Activated T-helper 2 cell treated with anti-CD3 and anti-CD28 coated beads, Interferon-gamma antibody, Interleukin-2, Interleukin-4, amounts not matched to agents 10 μg/mL and 5 μg/mL and 100 μg/mL, durations not matched to agents 14 hours and 24 hours and 36 hours (primary cell): ENCODE results near the gene ACACA. TPM values are rescaled to one million over a fixed set of nuclear protein-coding genes. Genes with fewer than 3 reads are reported as not detected.

Experiments
- DNase-seq: peaks from one replicate; pipeline ENCODE4 v3.0.0; 2021; ENCODE audit warnings: low spot score
- H3K27ac Mint-ChIP-seq: one replicate; pipeline ENCODE4 v1.8.0; 2021; ENCODE audit warnings: mixed read lengths
- H3K27me3 Mint-ChIP-seq: one replicate; pipeline ENCODE4 v1.8.0; 2021; ENCODE audit warnings: low read depth, mixed read lengths
- H3K36me3 Mint-ChIP-seq: one replicate; pipeline ENCODE4 v1.8.0; 2021; ENCODE audit warnings: low read depth, mixed read lengths
- H3K4me1 Mint-ChIP-seq: one replicate; pipeline ENCODE4 v1.8.0; 2021; ENCODE audit warnings: low read depth, mixed read lengths
- H3K4me3 Mint-ChIP-seq: one replicate; pipeline ENCODE4 v1.8.0; 2021; ENCODE audit warnings: low read depth, mild to moderate bottlenecking, moderate library complexity, mixed read lengths
- H3K9me3 Mint-ChIP-seq: one replicate; pipeline ENCODE4 v1.8.0; 2021; ENCODE audit warnings: mixed read lengths
- intact Hi-C: fragments of 100-400 bp; cut with micrococcal nuclease; formaldehyde crosslinking; loops from one replicate; pipeline ENCODE4 v1.15.1; 2023
- total RNA-seq: library from RNA; stranded (reverse); gene quantifications from 2 replicates; pipeline ENCODE4 v1.2.3, GENCODE V29; 2022

ACACA gene
- total RNA-seq, 1 donor from 2014 or later = 109 TPM

GRCh38 chr17:37064956-37065355, 341.7 kb downstream of the ACACA start:
- H3K9me3 Mint-ChIP-seq = no peaks in the 10 kb centered on the region
- no peak overlapping the region for H3K27ac Mint-ChIP-seq

GRCh38 chr17:37064206-37064605, 342.4 kb downstream of the ACACA start:
- intact Hi-C loops = no loop called here
- H3K36me3 Mint-ChIP-seq = no peaks in the 10 kb centered on the region
- no peaks in the 10 kb centered on the region for H3K4me1 Mint-ChIP-seq
- peaks cover 23% of the 10 kb centered on the region for H3K27me3 Mint-ChIP-seq
- no peaks in the 10 kb centered on the region for H3K9me3 Mint-ChIP-seq
- H3K27ac Mint-ChIP-seq = no peak overlapping the region
- H3K4me3 Mint-ChIP-seq = no peak overlapping the region
- no peak for DNase-seq

More at GRCh38 chr17:37064956-37065355, 341.7 kb downstream of the ACACA start:
- no peak for DNase-seq
- Mint-ChIP-seq H3K36me3 (no peaks in the 10 kb centered on the region), H3K4me1 (no peaks in the 10 kb centered on the region), H3K27me3 (peaks cover 23% of the 10 kb centered on the region), H3K4me3 (no peak overlapping the region)
- intact Hi-C loops = no loop called here

GRCh38 chr17:37062021-37062420, 344.6 kb downstream of the ACACA start:
- Mint-ChIP-seq H3K4me3 (no peak overlapping the region), H3K27me3 (peaks cover 10% of the 10 kb centered on the region), H3K4me1 (no peaks in the 10 kb centered on the region), H3K9me3 (no peaks in the 10 kb centered on the region), H3K27ac (no peak overlapping the region), H3K36me3 (peaks cover 7% of the 10 kb centered on the region)
- no peak for DNase-seq
- intact Hi-C loops = no loop called here

- Mint-ChIP-seq H3K4me3 (no peak overlapping the region), H3K27ac (no peak overlapping the region), H3K36me3 (peaks cover 17% of the 10 kb centered on the region), H3K9me3 (no peaks in the 10 kb centered on the region), H3K27me3 (peaks cover 5% of the 10 kb centered on the region), H3K4me1 (no peaks in the 10 kb centered on the region)
- no peak for DNase-seq
- intact Hi-C loops = no loop called here
Observed at GRCh38 chr17:37060928-37061327, 345.7 kb downstream of the ACACA start.

GRCh38 chr17:37060094-37060493, 346.5 kb downstream of the ACACA start:
- Mint-ChIP-seq H3K4me3 (no peak overlapping the region), H3K27ac (no peak overlapping the region), H3K36me3 (peaks cover 17% of the 10 kb centered on the region), H3K4me1 (no peaks in the 10 kb centered on the region), H3K27me3 (peaks cover 5% of the 10 kb centered on the region), H3K9me3 (no peaks in the 10 kb centered on the region)
- intact Hi-C loops = no loop called here
- no peak for DNase-seq

- intact Hi-C loops = no loop called here
- DNase-seq = no peak
- Mint-ChIP-seq H3K27me3 (peaks cover 5% of the 10 kb centered on the region), H3K4me1 (no peaks in the 10 kb centered on the region), H3K4me3 (no peak overlapping the region), H3K27ac (no peak overlapping the region), H3K36me3 (peaks cover 17% of the 10 kb centered on the region), H3K9me3 (no peaks in the 10 kb centered on the region)
Observed at GRCh38 chr17:37059493-37059892, 347.1 kb downstream of the ACACA start.

GRCh38 chr17:37056622-37057021, 350.0 kb downstream of the ACACA start:
- H3K4me1 Mint-ChIP-seq = no peaks in the 10 kb centered on the region
- no peak for DNase-seq
- H3K9me3 Mint-ChIP-seq = no peaks in the 10 kb centered on the region
- no peaks in the 10 kb centered on the region for H3K27me3 Mint-ChIP-seq
- peaks cover 24% of the 10 kb centered on the region for H3K36me3 Mint-ChIP-seq
- H3K27ac Mint-ChIP-seq = no peak overlapping the region
- no peak overlapping the region for H3K4me3 Mint-ChIP-seq
- intact Hi-C loops = no loop called here

GRCh38 chr17:37054894-37055293, 351.7 kb downstream of the ACACA start:
- Mint-ChIP-seq H3K36me3 (peaks cover 24% of the 10 kb centered on the region), H3K4me3 (no peak overlapping the region), H3K9me3 (no peaks in the 10 kb centered on the region), H3K4me1 (no peaks in the 10 kb centered on the region), H3K27ac (no peak overlapping the region), H3K27me3 (no peaks in the 10 kb centered on the region)
- intact Hi-C loops = no loop called here
- no peak for DNase-seq

GRCh38 chr17:37052450-37052849, 354.2 kb downstream of the ACACA start:
- H3K9me3 Mint-ChIP-seq = no peaks in the 10 kb centered on the region
- intact Hi-C loops = no loop called here
- H3K4me3 Mint-ChIP-seq = no peak overlapping the region
- DNase-seq = no peak
- H3K36me3 Mint-ChIP-seq = peaks cover 25% of the 10 kb centered on the region
- no peaks in the 10 kb centered on the region for H3K27me3 Mint-ChIP-seq
- H3K4me1 Mint-ChIP-seq = peaks cover 6% of the 10 kb centered on the region
- H3K27ac Mint-ChIP-seq = no peak overlapping the region

GRCh38 chr17:37051833-37052232, 354.8 kb downstream of the ACACA start:
- intact Hi-C loops = no loop called here
- Mint-ChIP-seq H3K4me1 (peaks cover 7% of the 10 kb centered on the region), H3K4me3 (no peak overlapping the region), H3K27ac (no peak overlapping the region), H3K27me3 (no peaks in the 10 kb centered on the region), H3K36me3 (peaks cover 20% of the 10 kb centered on the region), H3K9me3 (no peaks in the 10 kb centered on the region)
- no peak for DNase-seq

- no peak overlapping the region for H3K4me3 Mint-ChIP-seq
- no peak for DNase-seq
- H3K4me1 Mint-ChIP-seq = peaks cover 7% of the 10 kb centered on the region
- peaks cover 16% of the 10 kb centered on the region for H3K36me3 Mint-ChIP-seq
- intact Hi-C loops = no loop called here
- no peaks in the 10 kb centered on the region for H3K27me3 Mint-ChIP-seq
- H3K9me3 Mint-ChIP-seq = no peaks in the 10 kb centered on the region
- no peak overlapping the region for H3K27ac Mint-ChIP-seq
Observed at GRCh38 chr17:37051381-37051780, 355.3 kb downstream of the ACACA start.

- Mint-ChIP-seq H3K4me3 (no peak overlapping the region), H3K27ac (no peak overlapping the region), H3K27me3 (no peaks in the 10 kb centered on the region), H3K9me3 (no peaks in the 10 kb centered on the region), H3K36me3 (peaks cover 12% of the 10 kb centered on the region), H3K4me1 (peaks cover 7% of the 10 kb centered on the region)
- intact Hi-C loops = no loop called here
- no peak for DNase-seq
Observed at GRCh38 chr17:37050920-37051319, 355.7 kb downstream of the ACACA start.

GRCh38 chr17:37048811-37049210, 357.8 kb downstream of the ACACA start:
- Mint-ChIP-seq H3K4me3 (no peak overlapping the region), H3K36me3 (peaks cover 15% of the 10 kb centered on the region), H3K9me3 (no peaks in the 10 kb centered on the region), H3K4me1 (peaks cover 7% of the 10 kb centered on the region), H3K27ac (no peak overlapping the region), H3K27me3 (no peaks in the 10 kb centered on the region)
- no peak for DNase-seq
- intact Hi-C loops = loop anchor here (1.0 kb wide), 1 partner anchor 100 kb away; no protein-coding TSS in a partner anchor

GRCh38 chr17:37047631-37048104, 359.0 kb downstream of the ACACA start:
- intact Hi-C loops = loop anchor here (1.0 kb wide), 2 partner anchors 98 to 418 kb away; no protein-coding TSS in a partner anchor
- Mint-ChIP-seq H3K27ac (peak overlapping the region; percentile 64), H3K36me3 (peaks cover 20% of the 10 kb centered on the region), H3K27me3 (no peaks in the 10 kb centered on the region), H3K4me1 (peaks cover 12% of the 10 kb centered on the region), H3K4me3 (no peak overlapping the region), H3K9me3 (no peaks in the 10 kb centered on the region)
- peak; percentile 66 for DNase-seq
